DMS153 (cell line): ENCODE results near the gene DNAH2.
A peak's percentile ranks its signal among the peaks of the same experiment; 100 is the strongest.

ENCODE experiments used
- DNase-seq: peaks from one replicate; lab custom pipeline; 2025; lab: John Stamatoyannopoulos, UW

The DNAH2 gene

DNA sequence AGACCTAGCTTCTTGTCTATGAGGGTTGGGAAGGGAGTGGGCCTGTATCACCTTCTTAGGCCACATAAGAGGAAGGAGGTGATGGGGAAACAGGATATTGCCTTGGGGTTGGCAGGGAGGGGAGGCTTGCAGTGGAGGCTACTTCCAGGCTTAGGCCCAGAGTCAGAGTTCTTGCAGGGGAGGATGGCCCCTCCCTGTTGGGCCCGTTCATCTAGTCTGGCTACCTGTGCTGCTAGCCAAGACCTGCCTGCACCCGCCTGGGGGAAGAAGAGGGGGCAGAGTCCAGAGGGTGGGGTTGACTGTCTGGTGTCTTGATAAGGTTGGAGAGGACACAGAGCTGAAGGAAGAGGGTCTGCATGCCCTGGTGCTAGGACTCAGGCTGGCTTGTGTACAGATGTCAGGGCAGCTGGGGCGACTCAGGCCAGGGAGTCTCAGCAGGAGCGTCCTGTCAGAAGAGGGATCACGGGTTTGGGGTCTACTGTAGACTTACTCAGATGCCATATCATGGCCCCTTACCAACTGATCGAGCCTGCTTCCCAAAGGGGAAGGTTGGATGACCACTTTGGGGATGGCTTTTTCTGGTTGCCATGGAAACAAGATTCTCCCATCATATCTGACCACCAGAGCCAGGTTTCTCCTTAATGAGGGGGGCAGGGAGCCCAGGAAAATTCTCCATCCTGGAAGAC, 121.8 kb downstream of the DNAH2 start:
- DNase-seq = no peak

DNA sequence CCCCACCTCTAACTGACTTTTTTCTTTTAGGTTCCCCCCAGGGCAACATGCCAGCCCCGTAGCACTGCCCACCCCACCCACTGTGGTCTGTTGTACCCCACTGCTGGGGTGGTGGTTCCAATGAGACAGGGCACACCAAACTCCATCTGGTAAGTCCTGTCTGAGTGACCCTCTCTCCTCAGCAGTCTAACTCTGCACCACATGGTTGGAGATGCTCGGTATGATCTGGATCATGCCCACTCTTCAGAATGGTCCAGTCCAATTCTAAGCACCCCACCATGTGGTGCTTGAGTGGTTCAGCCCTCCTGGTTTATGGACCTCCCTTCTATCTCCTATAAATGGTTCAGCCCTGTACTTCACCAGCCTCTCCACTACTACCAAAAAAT, 122.3 kb downstream of the DNAH2 start:
- no peak for DNase-seq

DNA sequence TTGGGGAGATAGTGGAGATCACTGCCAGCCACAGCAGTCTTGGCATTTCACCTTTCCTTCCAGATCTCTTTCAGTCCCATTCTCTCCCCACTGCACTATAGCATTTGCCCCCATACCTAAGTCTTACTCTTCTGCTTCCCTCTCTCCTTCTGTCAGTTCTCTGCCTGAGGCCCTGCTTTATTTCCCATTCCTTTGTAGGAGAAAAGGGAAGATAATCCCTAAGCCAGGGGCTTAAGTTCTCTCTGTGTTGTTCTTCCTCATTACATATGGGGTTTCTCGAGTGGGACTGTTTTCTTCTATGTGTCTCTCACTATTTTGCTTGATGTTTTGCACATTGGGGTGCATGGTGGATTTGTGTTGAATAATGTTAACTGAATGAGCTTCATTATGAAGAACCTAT, 122.9 kb downstream of the DNAH2 start:
- no peak for DNase-seq

DNA sequence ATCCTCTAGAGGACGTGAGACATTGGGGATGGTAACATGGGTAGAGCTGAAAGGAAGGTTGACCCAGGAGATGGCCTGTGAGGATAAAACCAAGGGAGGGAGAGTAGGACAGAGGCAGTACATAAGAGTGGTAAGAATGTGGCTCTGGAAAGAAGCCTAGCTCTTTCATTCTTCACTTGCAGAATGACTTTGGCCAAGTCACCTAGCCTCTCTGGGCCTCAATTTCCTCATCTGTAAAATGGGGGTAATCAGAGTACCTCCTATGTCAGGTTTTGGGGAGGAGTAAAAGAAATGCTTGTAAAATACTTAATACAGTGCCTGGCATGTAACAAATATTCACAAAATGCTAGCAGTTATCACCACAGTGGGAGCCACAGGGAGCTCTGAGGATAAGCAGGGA, 123.3 kb downstream of the DNAH2 start:
- DNase-seq = no peak

DNA sequence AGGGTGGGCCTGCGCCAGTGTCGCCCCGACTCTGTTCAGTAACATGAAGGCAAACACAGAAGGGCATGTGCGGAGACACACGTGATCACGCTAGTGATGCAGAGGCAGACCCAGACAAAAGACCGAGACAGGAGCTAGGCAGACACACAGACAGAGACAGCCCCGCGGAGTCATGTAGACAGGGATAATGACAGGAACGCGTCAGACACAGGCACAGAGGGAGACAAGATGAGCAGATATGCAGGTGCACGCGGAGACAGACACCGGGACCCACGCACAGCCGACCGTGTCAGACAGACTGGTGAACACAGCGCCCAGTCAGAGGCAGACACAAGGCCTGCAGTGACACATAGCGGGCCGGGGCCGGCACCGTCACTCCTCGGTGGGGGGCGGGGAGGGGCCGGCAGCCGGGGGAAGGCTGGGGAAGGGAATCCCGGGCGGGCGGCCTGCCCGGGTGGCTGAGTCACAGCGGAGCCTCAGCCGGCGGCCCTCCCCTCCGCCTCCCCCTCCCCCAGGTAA, 123.9 kb downstream of the DNAH2 start:
- DNase-seq = no peak

DNA sequence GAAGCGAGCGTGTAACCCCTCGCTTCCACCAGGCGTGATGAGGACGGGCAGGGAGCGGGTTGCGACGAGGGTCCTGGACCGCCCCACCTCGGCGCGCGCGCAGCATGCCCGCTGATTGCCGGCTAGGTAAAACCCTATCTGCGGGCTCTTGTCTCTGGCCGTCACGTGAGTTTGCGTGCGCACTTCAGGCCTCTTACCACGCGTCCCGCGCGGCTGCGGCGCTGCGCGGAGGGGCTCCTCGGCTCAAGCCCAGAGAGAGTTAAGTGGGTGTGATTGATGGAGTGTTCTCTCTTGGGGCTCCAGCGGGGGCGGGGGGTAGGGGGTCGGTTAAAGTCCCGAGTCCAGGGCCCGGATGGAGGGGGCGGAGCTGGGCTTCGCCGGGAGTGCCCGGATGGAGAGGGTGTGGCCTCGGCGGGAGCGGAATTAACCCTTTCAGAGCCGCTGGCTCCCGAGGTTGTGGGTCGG, 124.4 kb downstream of the DNAH2 start:
- peak; percentile 23 for DNase-seq

DNA sequence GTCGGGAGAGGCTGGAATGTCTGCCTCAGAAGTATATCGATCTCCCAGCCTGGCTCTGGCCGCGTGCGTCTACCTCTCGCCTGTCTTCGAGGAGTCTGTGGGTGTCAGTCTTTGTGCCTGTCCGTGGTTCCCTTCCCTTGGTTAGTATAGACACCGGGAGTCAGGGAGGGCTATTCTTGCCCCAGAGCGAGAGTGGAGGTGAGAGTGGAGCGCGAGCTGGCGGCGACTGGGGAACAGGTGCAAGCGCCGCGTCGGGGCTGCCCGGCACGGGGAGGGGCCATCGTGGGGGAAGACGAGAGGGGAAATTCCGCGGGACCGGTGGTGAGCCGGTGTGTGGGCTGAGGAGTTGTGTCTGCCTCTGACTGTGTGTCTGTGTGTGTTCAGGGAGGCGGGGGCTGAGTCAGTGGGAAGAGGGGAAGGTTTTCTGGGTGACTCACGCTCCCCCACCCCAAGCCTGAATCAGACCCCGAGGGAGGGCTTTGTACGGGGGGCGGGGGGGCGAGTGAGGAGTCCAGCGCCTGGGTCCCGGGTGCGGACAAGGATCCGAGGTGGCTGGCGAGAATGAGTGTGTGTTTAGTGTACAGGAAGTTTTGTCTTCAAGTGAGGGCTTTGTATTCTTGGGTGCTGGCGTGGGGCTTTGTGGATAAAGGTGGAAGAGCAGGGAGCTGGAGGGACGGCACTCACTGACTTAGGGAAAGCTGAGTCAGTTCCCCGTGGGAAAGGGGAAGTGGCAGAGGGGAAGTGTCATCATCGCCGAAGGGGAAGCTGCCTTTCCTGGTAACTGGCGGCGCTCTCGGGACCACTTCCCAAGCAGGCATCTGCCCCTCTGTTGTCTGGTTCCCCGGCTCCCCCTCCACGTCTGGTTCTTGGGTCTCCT, 125.1 kb downstream of the DNAH2 start:
- DNase-seq = no peak

DNA sequence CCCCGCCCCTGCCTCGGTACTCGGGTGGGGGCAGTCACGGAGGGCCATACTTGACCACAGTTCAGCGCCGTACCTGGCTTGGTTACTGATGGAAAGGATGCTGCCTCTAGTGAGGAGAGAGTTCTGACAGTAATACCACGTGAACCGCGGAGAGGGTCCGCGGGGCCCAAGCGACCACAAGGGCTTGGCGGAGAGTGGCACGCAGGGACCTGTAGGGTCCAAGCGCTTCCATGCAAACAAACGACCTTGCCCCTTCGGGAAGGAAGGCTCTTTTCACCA, 125.7 kb downstream of the DNAH2 start:
- no peak for DNase-seq

DNA sequence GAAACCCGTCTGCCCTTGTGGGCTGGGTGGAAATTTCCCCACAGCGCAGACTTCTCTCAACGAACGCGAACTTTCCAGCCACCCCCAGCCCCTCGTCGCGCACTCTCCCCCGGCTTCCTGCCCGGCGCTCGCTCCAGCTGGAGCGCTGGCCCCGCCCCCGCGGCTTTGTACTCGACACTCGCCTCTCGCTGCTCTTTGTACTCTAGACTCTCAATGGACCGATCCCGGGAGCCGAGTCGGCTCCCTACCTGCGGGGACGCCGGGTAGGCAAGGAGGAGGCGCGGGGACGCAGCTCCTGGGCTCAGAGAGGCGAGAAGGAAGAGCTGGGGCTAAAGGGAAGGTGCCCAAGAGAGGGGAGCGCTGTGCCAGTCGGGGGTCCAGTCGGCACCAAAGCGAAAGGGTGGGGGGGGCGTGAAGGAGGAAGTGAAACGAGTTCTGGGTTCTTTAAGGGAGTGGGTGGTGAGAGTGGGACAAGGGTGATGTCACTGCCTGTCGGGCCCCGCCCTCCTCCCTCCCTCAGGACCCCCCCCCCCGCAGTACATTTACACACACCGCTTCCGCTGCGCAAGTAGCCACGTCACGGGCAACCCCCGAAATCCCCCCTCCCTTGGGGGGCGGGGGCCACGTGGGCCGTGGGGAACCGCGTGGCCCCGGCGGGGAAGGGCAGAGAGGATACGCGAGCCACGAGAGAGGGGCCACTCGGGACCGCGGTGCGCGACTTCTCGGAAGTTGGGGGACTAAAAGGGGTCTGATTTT, 126.2 kb downstream of the DNAH2 start:
- DNase-seq = peak; percentile 43

DNA sequence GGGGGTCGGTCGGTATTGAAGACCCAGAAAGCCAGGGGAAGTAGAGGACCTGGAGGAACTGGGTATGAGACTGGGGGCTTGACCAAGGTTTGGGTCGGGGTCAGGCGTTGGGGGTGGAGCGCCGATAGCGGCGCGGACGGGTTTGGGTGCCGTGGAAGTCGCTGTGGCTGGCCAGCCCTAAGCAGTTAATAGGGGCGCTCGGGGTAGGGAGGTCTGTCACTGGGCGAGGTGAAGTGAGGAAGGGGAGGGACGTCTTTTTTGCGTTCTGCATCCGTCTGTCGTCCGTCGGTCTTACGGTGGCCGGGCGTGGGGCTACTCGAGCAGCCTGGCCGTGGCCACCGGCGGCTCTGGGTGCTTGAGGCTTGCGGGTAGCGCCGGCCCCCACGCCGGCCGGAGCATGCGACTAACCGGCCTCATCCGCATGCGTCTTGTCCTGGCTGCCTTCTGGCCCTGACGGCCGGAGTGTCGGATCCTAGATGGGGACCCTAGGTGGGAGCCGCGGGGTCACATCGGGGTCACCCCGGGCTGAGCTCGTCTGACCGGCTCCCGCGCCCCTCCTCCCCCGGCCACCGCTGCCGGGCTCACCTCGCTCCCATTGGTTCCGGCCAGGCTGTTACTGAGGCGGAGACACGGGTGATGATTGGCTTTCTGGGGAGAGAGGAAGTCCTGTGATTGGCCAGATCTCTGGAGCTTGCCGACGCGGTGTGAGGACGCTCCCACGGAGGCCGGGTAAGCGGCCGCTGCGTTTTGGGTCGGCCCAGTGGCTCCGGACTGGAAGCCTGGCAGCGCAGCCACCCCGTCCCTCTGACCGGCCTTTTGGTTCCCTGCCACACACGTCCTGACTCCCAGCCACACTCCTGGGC, 127.0 kb downstream of the DNAH2 start:
- peak; percentile 43 for DNase-seq

DNA sequence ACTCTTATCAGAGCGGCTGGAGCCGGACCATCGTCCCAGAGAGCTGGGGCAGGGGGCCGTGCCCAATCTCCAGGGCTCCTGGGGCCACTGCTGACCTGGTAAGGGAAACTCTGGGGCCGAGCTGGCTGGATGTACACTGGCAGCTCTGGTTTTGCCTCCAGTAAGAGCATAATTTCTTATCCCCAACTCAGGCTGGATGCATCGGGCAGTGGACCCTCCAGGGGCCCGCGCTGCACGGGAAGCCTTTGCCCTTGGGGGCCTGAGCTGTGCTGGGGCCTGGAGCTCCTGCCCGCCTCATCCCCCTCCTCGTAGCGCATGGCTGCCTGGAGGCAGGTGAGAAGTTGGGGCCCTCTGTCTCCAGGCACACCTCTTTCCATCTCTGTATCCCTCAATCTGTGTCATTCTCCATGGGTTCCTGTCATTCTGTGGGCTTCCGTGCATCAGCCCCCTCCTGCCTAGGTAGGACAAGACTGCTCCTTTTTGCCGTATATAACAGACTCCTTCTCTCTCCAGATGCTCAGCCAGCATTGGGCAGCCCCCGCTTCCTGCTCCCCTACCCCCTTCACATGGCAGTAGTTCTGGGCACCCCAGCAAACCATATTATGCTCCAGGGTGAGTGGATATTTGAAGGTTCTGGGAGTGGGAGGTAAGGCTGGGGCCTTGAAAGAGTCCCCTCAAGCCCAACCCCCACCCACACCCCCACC, 128.0 kb downstream of the DNAH2 start:
- no peak for DNase-seq

DNA sequence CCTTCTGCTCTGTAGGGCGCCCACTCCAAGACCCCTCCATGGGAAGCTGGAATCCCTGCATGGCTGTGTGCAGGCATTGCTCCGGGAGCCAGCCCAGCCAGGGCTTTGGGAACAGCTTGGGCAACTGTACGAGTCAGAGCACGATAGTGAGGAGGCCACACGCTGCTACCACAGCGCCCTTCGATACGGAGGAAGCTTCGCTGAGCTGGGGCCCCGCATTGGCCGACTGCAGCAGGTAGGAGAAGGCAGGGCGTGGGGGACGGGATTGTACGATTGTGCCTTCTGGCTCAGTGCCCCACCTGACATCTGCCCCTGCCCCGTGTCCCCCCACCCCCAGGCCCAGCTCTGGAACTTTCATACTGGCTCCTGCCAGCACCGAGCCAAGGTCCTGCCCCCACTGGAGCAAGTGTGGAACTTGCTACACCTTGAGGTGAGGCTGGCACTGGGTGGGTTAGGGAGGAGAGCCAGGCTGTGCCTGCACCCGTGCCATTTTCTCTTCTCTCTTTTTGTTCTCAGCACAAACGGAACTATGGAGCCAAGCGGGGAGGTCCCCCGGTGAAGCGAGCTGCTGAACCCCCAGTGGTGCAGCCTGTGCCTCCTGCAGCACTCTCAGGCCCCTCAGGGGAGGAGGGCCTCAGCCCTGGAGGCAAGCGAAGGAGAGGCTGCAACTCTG, 128.7 kb downstream of the DNAH2 start:
- no peak for DNase-seq

DNA sequence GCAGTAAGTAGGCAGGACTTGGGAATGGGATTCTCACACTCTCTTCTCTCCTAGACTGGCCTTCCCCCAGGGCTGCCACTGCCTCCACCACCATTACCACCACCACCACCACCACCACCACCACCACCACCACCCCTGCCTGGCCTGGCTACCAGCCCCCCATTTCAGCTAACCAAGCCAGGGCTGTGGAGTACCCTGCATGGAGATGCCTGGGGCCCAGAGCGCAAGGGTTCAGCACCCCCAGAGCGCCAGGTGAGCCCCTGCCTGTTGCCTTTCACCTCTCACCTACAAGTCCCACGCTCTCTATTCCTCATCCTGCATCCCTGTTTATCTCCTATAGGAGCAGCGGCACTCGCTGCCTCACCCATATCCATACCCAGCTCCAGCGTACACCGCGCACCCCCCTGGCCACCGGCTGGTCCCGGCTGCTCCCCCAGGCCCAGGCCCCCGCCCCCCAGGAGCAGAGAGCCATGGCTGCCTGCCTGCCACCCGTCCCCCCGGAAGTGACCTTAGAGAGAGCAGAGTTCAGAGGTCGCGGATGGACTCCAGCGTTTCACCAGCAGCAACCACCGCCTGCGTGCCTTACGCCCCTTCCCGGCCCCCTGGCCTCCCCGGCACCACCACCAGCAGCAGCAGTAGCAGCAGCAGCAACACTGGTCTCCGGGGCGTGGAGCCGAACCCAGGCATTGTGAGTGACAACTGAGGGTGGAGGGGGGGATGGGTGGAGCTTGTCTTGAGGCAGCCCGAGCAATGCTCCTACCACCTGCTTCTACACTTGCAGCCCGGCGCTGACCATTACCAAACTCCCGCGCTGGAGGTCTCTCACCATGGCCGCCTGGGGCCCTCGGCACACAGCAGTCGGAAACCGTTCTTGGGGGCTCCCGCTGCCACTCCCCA, 129.5 kb downstream of the DNAH2 start:
- DNase-seq = no peak

DNA sequence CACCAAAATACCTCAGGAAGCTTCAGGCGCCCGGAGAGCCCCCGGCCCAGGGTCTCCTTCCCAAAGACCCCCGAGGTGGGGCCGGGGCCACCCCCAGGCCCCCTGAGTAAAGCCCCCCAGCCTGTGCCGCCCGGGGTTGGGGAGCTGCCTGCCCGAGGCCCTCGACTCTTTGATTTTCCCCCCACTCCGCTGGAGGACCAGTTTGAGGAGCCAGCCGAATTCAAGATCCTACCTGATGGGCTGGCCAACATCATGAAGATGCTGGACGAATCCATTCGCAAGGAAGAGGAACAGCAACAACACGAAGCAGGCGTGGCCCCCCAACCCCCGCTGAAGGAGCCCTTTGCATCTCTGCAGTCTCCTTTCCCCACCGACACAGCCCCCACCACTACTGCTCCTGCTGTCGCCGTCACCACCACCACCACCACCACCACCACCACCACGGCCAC, 130.6 kb downstream of the DNAH2 start:
- DNase-seq = no peak

DNA sequence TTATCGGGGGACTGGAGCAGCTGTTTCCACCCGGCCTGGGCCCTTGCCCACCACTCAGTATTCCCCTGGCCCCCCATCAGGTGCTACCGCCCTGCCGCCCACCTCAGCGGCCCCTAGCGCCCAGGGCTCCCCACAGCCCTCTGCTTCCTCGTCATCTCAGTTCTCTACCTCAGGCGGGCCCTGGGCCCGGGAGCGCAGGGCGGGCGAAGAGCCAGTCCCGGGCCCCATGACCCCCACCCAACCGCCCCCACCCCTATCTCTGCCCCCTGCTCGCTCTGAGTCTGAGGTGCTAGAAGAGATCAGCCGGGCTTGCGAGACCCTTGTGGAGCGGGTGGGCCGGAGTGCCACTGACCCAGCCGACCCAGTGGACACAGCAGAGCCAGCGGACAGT, 131.2 kb downstream of the DNAH2 start:
- no peak for DNase-seq

DNA sequence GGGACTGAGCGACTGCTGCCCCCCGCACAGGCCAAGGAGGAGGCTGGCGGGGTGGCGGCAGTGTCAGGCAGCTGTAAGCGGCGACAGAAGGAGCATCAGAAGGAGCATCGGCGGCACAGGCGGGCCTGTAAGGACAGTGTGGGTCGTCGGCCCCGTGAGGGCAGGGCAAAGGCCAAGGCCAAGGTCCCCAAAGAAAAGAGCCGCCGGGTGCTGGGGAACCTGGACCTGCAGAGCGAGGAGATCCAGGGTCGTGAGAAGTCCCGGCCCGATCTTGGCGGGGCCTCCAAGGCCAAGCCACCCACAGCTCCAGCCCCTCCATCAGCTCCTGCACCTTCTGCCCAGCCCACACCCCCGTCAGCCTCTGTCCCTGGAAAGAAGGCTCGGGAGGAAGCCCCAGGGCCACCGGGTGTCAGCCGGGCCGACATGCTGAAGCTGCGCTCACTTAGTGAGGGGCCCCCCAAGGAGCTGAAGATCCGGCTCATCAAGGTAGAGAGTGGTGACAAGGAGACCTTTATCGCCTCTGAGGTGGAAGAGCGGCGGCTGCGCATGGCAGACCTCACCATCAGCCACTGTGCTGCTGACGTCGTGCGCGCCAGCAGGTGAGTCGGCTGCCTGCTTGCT, 131.7 kb downstream of the DNAH2 start:
- no peak for DNase-seq

DNA sequence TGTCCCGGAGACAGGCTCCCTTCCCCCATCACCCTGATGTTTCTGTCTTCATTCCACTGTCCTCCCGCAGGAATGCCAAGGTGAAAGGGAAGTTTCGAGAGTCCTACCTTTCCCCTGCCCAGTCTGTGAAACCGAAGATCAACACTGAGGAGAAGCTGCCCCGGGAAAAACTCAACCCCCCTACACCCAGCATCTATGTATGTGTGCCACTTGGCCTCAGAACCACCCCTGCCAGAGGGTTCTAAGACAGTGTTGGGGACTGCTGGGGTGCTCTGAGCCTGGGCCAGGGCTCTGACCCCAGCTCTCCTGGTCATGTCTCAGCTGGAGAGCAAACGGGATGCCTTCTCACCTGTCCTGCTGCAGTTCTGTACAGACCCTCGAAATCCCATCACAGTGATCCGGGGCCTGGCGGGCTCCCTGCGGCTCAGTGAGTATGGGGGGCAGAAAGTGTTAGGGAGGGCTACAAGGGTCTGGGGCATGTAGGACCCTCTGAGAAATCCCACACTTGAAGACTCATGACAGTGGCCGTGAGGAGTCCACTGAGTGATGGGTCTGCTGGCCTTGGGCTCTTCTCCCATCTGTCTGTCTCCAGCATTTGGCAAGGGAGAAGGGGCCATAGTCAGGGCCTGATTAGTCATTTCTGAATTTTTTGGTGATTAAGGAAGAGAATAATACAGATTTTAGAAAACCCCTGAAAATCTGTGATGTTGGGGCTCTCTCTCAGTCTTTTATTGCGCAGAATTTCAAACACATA, 132.4 kb downstream of the DNAH2 start:
- DNase-seq = no peak
